Nucleus accumbens (tissue), 56 donors: ENCODE measurements around the gene TTC32.
"Not testable (repeated sequence)": the region's sequence is repeated elsewhere in the genome, so short reads cannot be mapped to it uniquely, and the experiment has no call there.

Experiments
- DNase-seq, 56 donors: peaks; one replicate each; lab custom pipeline; 2025; lab: John Stamatoyannopoulos, UW

The TTC32 gene

GRCh38 chr2:19901442-19902215, at the start of gene TTC32:
TTC32 (minus strand) TSS chr2:19901983; CDS start chr2:19901854, 129 bp downstream.
- peak; percentile 65 to 99 (median 94) for DNase-seq

DNA sequence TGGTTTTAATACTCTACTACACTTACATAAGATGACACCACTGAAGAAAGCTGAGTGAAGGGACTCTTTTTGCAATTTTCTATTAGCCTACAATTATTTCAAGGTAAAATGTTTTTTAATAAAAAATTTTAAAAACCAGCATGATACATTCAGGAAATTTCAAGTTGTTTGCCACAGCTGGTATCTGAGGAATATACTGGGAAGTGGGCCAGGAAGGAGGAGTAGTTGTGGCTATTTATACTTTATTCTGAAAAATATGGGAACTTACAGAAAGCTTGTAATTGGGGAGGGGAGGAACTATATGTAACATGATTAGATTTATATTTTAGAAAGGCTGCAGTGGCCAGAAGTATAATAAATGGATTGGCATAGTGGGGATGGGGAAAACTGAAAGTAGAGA, 47.3 kb upstream of the TTC32 start:
- DNase-seq, result no peak

DNA sequence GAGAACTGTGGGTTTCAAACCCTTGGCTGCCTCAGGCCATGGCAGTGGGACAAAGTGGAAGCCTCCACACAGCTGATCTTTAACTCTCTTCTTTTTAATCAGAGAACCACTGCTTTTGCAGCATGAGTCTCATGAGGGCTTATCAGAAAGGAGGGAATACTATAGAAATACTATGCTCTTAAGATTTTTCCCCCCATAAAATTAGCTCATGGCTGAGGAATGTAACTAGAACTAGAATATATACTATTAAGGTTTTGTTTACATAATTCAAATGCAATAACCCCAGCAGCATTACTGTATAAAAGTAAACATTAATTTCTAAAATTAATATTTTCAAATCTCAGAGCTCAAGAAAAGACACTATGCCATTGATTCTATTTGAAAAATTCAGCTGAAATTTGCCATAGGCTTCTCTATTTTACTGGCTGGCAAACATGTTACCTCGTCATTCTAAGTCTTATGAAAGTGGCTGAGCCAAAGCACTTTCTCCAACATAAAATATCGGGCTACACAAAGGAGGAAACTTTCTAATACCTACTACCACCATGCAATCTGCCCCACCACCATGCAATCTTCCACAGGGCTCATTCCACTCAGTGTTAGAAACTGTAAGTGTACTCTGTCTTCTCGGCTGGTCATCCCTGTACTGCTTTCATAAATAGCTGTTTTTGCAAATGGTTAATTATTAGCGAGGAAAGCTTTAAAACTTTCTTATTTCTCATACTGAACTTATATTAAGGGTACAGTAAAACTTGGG, 45.6 kb upstream of the TTC32 start:
- DNase-seq, result no peak

DNA sequence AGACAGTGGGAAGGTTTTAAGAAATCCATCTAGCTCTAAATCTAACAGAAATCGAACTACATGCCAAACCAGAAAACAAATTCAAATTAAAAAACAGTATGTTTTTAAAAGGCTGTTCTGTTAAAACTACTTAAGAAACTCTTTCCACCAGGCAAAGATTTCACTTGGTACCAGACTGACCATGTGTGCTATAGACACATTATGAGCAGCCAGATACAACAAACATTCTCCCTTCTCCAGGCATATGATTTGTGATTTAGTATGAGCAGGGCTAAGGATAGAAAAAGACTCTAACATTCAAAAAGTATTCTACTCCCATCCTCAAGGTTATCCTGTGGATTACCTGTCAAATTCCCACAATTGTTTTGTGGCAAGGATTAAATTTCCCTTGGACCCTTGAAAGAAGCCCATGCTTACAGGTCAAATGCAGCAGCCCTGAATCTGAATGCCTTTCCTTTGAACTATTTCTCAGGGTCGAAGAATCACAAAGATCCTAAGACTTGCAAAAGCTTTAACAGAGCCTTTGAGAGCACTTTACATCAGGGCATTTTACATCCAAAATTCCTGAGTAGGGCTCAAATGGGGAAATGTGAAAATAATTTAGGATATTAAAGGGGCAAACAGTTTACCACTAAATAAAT, 42.5 kb upstream of the TTC32 start:
- DNase-seq, result no peak

- DNase-seq, result no peak
Observed at GRCh38 chr2:19943189-19943588, 41.4 kb upstream of the TTC32 start.

DNA sequence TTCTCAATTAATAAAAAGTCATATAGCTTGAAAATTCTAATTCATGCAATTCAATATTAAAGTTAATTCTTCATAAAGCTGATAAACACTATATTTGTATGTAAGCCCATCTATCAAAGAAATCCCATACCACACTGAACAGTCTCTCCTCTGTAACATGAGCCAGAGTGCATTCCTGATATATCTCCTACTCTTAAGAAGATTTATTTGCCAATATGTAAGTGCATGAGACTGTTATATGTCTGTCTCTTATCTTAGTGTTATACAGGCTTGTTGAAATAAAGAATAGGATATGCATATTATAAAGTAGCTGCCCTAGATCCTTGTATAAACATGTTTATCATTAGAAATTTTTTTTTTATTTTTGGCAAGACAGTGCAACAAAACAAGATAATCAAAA, 40.4 kb upstream of the TTC32 start:
- DNase-seq, result no peak

DNA sequence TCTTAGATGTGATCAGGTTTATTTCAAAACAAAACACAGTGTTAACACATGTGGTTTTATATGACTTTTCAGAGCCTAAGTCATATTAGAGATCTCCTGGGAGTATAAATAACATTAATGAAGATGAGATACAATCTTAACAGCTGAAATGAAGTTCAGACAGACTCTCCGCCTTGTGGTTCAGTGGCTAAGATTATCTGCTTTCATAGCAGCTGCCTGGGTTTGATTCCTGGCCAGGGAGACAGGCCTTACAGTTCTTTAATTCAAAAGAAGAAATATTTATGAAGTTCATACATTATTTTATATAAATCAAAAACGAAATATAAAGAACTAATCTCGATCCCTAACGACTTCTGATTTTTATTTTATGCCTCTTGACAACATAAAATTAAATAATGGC, 35.2 kb upstream of the TTC32 start:
- DNase-seq, result no peak

DNA sequence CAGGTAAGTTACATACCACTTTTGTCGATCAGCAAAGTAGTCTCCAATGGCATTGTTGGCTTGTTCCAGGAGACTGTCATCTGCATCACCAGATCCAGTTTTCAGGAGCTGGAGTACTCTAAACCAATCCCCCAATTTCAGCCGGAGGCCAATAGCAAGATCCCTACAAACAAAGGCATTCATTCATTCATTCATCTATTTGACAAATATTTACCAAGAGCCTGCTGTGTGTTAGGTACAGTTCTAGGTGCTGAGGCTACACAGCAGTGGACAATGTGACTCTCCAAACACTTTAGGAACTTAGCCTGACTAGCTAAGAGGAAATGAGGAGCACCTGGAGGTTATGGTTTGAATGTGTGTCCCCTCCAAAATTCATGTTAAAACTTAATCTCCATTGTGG, 34.4 kb upstream of the TTC32 start:
- no peak for DNase-seq

DNA sequence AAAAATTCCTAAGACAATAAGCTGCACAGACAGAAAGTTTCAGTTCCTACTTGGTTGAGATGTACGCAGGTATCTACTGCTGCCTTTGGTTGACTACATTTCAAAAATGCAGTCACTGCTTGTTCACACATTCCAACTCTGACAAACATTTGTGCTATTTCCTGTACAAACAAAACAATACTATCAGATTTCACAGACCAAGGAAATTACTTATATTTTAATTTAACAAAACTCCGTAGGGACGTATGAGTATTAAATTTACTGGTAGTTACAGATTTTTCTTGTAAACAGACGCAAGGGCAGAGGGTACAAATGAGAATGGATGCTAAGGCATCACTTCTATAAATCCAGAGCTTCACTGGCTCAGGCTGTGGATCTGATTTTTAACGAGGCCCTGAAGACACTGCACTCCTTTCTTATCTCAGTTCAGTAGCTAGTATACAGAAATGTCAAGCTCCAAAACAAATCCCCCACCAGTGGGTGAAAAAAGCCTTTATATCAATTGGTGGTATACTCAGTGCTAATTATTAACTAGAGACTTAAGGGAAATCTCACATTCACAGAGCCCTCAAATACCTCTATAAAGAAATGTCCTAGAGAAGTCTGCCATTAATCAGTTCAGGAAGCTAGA, 31.7 kb upstream of the TTC32 start:
- no peak for DNase-seq

- no peak for DNase-seq
Observed at GRCh38 chr2:19932928-19933327, 31.1 kb upstream of the TTC32 start.

DNA sequence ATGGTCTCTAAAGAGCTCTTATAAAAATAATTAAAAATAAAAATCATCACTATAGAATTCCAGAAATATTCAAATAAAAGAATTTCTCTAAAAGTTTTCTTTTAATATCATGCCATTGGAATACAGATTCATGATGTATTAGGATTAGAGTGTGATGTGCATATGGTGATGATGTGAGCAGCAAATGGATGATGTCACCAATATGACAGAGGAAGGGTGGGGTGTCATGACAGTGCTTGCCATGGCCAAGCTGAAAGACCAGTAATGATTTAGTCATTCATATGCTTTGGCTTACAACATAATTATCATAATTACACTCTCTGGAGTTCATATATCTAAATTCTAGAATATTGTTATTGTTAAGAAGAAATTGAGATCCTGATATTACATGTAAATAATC, 27.4 kb upstream of the TTC32 start:
- no peak for DNase-seq

- not testable (repeated sequence) for DNase-seq
Observed at GRCh38 chr2:19927816-19928215, 26.0 kb upstream of the TTC32 start.

GRCh38 chr2:19924526-19924925, 22.7 kb upstream of the TTC32 start:
- not testable (repeated sequence) for DNase-seq

GRCh38 chr2:19922188-19922587, 20.4 kb upstream of the TTC32 start:
- not testable (repeated sequence) for DNase-seq

DNA sequence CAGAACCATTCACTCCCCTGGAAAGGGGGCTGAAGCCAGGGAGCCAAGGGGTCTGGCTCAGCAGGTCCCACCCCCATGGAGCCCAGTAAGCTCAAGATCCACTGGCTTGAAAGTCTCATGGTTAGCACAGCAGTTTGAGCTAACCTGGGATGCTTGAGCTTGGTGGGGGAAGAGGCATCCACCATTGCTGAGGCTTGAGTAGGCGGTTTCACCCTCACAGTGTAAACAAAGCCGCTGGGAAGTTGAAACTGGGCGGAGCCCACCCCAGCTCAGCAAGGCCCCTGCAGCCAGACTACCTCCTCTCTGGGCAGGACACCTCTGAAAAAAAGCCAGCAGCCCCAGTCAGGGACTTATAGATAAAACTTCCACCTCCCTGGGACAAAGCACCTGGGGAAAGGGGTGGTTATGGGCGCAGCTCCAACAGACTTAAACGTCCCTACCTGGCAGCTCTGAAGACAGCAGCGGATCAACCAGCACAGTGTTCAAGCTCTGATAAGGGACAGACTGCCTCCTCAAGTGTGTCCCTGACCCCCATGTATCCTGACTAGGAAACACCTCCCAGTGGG, 14.7 kb upstream of the TTC32 start:
- DNase-seq, result no peak

DNA sequence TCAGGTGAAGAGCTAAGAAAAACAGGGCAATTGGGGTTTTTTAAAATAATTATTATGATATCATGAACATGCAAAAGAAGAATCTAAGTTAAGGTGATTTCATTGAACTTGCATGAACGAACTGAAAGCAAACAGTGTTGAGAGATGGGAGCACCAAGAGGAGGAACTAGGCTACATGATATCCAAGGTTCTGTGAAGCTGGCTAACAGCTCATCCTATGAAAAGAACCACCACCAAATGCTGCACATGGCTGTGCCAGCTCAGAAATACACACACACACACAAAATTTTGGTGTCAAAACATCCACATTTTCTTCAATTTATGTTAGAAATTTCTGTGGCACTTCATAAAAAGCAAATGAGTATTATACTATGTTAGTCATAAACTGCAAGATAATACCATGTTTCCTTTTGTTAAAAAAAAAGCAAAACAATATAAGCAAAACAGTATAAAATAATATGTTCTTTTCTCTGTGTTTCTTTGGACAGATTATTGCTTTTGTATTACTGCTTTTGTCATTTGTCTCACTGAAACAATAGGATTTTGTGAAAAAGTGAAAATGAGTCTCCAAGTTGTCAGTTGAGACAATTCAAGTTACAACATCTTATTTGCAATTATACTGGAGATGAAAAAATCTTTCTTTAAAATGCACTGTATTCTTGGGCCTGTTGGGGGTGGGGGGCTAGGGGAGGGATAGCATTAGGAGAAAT, 12.6 kb upstream of the TTC32 start:
- DNase-seq, result no peak

- DNase-seq, result no peak
Observed at GRCh38 chr2:19911808-19912509, 10.2 kb upstream of the TTC32 start.

GRCh38 chr2:19902216-19902740, 495 bp upstream of the TTC32 start:
- no peak for DNase-seq

- peak in 12 of 56 donors; percentile 30 to 76 (median 60) for DNase-seq
Observed at GRCh38 chr2:19900931-19901441, 797 bp downstream of the TTC32 start.
